ENCODE measurements around the gene PCGF2. TPM values are rescaled to one million over a fixed set of nuclear protein-coding genes. Genes with fewer than 3 reads are reported as not detected.

The PCGF2 gene
- total and polyA plus RNA-seq, 9 of the 15 experiments (the other 6 are each of a cell fraction or from before 2014, with no cell fraction given), result 1.3 to 33.4 (median 7.0) TPM

DNA sequence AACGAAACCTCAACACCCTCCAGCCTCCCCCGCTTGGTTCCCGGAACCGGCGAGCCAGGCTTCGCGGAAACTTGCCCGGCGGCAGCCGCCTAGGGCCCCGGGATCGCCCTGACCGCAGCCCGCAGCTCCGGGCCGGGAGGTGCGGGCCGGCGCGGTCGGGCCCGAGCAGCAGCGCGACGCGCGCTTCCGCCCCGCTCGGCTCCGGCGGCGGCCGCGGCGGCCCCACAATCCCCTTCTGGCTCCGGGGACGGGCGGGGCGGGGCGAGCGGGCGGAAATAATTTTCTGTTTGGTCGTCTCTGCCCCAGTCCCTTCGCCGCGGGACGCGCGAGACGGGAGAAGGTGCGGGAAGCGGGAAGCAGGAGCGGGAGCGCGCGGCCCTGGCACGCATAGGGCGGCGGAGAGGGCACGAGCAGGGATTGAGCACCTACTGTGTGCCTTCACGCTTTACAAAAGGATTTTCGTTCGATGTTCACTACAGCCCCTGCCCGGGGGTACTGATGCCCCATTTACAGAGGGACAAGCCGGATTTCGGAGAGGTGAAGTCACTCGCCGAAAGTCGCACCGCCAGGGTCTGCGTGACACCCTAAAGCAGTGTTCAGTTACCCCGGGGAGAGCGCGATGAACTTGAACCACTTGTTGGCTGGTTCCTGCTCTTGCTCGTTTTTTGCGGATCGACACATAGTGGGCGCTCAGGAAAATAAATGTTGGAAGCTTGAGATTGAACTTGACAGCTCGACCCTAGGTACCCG, 45.8 kb downstream of the PCGF2 start (continued):
- TF ChIP-seq PBX2 (CRISPR knock-in tag; IDR thresholded peaks at IDR 0.05; ENCODE audit: low read depth) (no peak), PBX2 (tag; conservative IDR thresholded peaks at IDR 0.05; ENCODE audit: low read depth) (no peak), SREBF1 (IDR thresholded peaks at IDR 0.05; ENCODE audit: borderline replicate concordance, low read depth, low read length) (no peak), CCNT2 (IDR thresholded peaks at IDR 0.05; ENCODE audit: borderline replicate concordance, extremely low read depth, insufficient read length, low read depth, low read length) (peak; percentile 93), RCOR1 (IDR thresholded peaks at IDR 0.05; ENCODE audit: borderline replicate concordance in 1 of 2, low read depth in 2 of 2, low read length in 2 of 2) (peak in 1 of 2 experiments; percentile 24; a peak in 1 of 4 replicates), ZNF77 (CRISPR knock-in tag; IDR thresholded peaks at IDR 0.05) (no peak), SRSF9 (IDR thresholded peaks at IDR 0.05; ENCODE audit: borderline replicate concordance, low read depth, low read length) (no peak), SMAD3 (CRISPR knock-in tag; conservative IDR thresholded peaks at IDR 0.05) (no peak), U2AF2 (optimal IDR thresholded peaks at IDR 0.05; ENCODE audit: low read depth, low read length) (no peak), PHF8 (IDR thresholded peaks at IDR 0.05; ENCODE audit: borderline replicate concordance, low read length) (peak; percentile 80; the same call in 1 of the 2 replicates), PML (IDR thresholded peaks at IDR 0.05; ENCODE audit: low read length) (0 out of 2 replicates have a peak, but pooled peaks have one; percentile 30), FOXM1 (IDR thresholded peaks at IDR 0.05; ENCODE audit: low read depth) (no peak), FOXM1 (CRISPR knock-in tag; IDR thresholded peaks at IDR 0.05; ENCODE audit: low read depth) (0 out of 2 replicates have a peak, but pooled peaks have one; percentile 37), PPARD (CRISPR knock-in tag; IDR thresholded peaks at IDR 0.05) (no peak), KDM5B (IDR thresholded peaks at IDR 0.05; ENCODE audit: insufficient replicate concordance, low read depth, low read length) (peak; percentile 76), ILK (tag; IDR thresholded peaks at IDR 0.05; ENCODE audit: borderline replicate concordance, low read depth) (no peak), ZNF354B (CRISPR knock-in tag; IDR thresholded peaks at IDR 0.05) (no peak), ELF1 (tag; IDR thresholded peaks at IDR 0.05) (peak; percentile 93)
- TF ChIP-seq, protein P1, sequence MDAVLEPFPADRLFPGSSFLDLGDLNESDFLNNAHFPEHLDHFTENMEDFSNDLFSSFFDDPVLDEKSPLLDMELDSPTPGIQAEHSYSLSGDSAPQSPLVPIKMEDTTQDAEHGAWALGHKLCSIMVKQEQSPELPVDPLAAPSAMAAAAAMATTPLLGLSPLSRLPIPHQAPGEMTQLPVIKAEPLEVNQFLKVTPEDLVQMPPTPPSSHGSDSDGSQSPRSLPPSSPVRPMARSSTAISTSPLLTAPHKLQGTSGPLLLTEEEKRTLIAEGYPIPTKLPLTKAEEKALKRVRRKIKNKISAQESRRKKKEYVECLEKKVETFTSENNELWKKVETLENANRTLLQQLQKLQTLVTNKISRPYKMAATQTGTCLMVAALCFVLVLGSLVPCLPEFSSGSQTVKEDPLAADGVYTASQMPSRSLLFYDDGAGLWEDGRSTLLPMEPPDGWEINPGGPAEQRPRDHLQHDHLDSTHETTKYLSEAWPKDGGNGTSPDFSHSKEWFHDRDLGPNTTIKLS (IDR thresholded peaks at IDR 0.05; ENCODE audit: borderline replicate concordance, low read depth), result peak; percentile 56; the same call in 1 of the 2 replicates
- TF ChIP-seq, protein P2, sequence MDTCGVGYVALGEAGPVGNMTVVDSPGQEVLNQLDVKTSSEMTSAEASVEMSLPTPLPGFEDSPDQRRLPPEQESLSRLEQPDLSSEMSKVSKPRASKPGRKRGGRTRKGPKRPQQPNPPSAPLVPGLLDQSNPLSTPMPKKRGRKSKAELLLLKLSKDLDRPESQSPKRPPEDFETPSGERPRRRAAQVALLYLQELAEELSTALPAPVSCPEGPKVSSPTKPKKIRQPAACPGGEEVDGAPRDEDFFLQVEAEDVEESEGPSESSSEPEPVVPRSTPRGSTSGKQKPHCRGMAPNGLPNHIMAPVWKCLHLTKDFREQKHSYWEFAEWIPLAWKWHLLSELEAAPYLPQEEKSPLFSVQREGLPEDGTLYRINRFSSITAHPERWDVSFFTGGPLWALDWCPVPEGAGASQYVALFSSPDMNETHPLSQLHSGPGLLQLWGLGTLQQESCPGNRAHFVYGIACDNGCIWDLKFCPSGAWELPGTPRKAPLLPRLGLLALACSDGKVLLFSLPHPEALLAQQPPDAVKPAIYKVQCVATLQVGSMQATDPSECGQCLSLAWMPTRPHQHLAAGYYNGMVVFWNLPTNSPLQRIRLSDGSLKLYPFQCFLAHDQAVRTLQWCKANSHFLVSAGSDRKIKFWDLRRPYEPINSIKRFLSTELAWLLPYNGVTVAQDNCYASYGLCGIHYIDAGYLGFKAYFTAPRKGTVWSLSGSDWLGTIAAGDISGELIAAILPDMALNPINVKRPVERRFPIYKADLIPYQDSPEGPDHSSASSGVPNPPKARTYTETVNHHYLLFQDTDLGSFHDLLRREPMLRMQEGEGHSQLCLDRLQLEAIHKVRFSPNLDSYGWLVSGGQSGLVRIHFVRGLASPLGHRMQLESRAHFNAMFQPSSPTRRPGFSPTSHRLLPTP (IDR thresholded peaks at IDR 0.05; ENCODE audit: borderline replicate concordance, extremely low read depth, insufficient read length), result no peak

Data from K562 (cell line).